Measurements from ENCODE around the gene OBSCN.

Gene OBSCN

GRCh38 chr1:228309326-228310067 is 101.7 kb downstream of the OBSCN start:
- DNase-seq, result no peak

- no peak for DNase-seq
These were observed 102.4 kb downstream of the OBSCN start for GRCh38 chr1:228310162-228310792.

- DNase-seq, result no peak
These were observed 103.2 kb downstream of the OBSCN start for GRCh38 chr1:228311091-228311490.

- DNase-seq, result no peak
These were observed 104.4 kb downstream of the OBSCN start for GRCh38 chr1:228312136-228312764.

- DNase-seq, result no peak
These were observed 105.9 kb downstream of the OBSCN start for GRCh38 chr1:228313536-228314277.

- no peak for DNase-seq
These were observed 106.4 kb downstream of the OBSCN start for GRCh38 chr1:228314315-228314657.

GRCh38 chr1:228314658-228315483 is 107.0 kb downstream of the OBSCN start:
- no peak for DNase-seq

- DNase-seq, result no peak
These were observed 107.7 kb downstream of the OBSCN start for GRCh38 chr1:228315484-228315944.

GRCh38 chr1:228315945-228316588 is 108.2 kb downstream of the OBSCN start:
- no peak for DNase-seq

- no peak for DNase-seq
These were observed 108.9 kb downstream of the OBSCN start for GRCh38 chr1:228316589-228317387.

- no peak for DNase-seq
These were observed 109.6 kb downstream of the OBSCN start for GRCh38 chr1:228317411-228317828.

- DNase-seq, result no peak
These were observed 110.3 kb downstream of the OBSCN start for GRCh38 chr1:228317891-228318810.

GRCh38 chr1:228318823-228319241 is 111.0 kb downstream of the OBSCN start:
- no peak for DNase-seq

- no peak for DNase-seq
These were observed 111.7 kb downstream of the OBSCN start for GRCh38 chr1:228319352-228320088.

GRCh38 chr1:228320394-228320793 is 112.5 kb downstream of the OBSCN start:
- no peak for DNase-seq

- no peak for DNase-seq
These were observed 113.6 kb downstream of the OBSCN start for GRCh38 chr1:228321435-228321834.

- no peak for DNase-seq
These were observed 114.1 kb downstream of the OBSCN start for GRCh38 chr1:228321895-228322294.

GRCh38 chr1:228323401-228323800 is 115.6 kb downstream of the OBSCN start:
- DNase-seq, result no peak

GRCh38 chr1:228325267-228325666 is 117.4 kb downstream of the OBSCN start:
- DNase-seq, result no peak
